ELR (cell line): ENCODE data around the gene DNAJB12.
"Not testable (repeated sequence)": the region's sequence is repeated elsewhere in the genome, so short reads cannot be mapped to it uniquely, and the experiment has no call there.

Experiments
- DNase-seq: peaks from one replicate; pipeline ENCODE4 v3.0.0-alpha.2; 2015; ENCODE audit warnings: low read depth

DNAJB12 gene

DNA sequence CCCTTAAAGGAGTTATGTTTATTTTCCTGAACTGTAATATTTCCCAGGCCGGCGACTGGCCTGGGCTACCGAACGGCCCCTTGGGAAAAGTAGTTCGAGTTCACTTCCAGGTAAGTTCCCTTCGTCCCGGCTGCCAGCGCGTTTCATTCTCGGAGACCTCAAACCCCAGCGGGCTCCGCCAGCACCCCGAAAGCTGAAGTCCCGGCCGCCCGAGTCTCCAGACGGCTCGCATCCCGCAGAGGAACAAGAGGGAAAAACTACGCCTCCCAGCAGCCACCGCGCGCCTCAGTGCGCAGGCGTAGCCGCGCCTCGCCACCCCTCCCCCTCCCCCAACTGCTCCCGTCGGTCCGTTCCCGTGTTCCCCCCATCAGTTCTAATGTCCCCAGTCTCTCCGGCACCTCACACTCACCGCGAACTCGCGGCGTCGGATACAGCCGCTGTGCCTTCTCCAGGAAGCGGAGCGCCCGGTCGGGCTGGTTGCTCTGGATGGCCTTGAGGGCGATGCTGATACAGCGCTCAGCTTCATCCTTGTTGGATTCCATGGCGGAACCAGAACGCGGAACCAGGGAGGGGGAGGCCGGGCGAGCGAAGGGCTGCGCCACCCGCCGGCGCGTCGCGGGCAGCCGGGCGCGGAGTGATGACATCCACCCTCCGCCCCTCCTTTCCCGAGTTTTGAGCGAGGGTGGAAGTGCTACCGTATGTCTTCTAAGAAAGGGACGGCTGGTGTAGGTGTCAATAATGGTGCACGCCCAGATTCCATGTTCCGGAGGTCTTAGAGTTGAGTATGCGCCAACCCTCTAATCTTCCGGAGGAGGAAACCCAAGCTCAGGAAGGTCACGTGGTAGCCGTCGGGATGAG is at the start of gene DNAJB12:
Gene DNAJB12 (minus strand): TSS at position 564 of the 858 bp plus-strand sequence. CDS start 22 bp downstream, at position 542.
- peak; percentile 99 for DNase-seq

DNA sequence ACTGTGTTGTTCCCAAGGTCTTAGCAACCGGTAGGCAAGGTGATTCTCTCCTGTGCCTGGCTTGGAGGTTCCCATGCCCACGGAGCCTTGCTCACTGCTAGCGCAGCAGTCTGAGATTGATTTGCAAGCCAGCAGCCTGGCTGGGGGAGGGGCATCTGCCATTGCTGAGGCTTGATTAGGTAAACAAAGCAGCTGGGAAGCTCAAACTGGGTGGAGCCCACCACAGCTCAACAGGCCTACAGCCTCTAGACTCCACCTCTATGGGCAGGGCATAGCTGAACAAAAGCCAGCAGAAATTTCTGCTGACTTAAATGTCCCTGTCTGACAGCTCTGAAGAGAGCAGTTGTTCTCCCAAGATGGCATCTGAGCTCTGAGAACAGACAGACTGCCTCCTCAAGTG is 40.9 kb upstream of the DNAJB12 start:
- not testable (repeated sequence) for DNase-seq

DNA sequence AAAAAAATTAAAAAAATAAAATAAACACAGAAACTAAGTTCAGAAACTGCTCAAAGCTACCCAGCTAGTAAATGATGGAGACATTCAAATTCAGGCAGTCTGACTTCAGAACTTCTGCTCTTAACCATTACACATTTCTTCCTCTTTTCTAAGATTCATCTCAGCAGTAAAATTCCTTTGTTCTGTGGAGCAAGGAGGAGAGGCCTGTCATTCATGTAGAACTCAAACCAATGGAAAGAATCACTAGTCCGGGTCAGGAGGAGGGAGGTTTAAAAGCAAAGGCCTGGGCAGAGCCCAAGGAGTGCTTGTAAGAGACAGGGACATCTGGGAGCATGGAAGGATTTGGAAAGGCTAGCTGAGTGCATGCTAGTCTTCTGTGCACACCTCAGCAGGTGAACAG is 37.9 kb upstream of the DNAJB12 start:
- DNase-seq = no peak

DNA sequence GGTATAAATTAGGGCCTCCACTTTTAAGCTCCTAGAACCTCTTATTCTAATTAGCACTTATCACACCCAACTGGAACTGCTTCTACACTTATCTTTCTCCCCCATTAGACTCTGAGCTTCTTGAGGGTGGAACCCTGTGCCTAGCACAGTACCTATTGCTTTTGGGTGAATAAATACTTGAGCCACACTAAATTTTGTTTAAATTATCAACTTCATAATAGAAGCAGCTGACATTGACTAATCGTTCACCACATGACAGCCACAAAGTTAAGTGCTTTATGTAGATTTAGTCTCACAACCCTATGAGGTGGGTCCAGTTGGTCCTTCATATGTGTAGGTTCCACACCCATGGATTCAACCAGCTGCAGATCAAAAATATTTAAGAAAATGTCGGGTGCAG is 36.0 kb upstream of the DNAJB12 start:
- no peak for DNase-seq

DNA sequence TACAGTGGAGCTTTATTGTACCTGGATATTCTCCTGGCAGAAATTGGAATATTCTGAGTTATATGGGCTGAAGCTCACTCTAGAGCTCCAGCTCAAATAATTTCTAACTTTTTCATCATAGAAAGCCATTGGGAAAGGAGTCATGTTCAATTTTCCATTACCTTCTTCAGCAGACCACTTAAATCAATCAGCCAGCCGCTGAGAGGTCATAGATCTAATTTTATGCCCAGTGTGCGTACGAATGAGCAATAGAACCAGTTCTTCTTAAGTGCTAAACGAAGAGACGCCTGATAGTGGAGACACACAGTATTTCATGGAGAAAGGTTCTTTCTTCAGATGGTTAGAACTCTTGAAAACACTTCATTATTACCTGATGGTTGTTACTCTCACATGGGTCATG is 35.0 kb upstream of the DNAJB12 start:
- no peak for DNase-seq

DNA sequence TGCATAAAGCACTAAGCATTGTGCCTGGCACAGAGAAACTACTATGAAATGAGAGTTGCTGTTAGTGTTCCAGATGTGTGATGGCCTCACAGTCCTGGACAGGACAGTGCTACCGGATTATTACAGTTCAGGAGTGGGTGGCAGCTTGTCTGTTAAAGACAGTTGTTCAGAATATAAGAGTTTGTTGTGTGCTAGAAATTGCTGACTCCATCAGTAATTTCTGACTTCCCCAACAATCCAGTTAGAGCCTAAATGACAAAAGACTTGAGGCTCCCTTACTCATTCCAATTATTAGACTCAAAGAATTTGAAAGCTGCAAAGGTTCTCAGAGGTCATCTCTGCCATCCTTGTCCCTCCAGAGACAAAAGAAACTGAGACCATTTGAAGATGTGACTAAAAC is 34.3 kb upstream of the DNAJB12 start:
- DNase-seq = no peak

DNA sequence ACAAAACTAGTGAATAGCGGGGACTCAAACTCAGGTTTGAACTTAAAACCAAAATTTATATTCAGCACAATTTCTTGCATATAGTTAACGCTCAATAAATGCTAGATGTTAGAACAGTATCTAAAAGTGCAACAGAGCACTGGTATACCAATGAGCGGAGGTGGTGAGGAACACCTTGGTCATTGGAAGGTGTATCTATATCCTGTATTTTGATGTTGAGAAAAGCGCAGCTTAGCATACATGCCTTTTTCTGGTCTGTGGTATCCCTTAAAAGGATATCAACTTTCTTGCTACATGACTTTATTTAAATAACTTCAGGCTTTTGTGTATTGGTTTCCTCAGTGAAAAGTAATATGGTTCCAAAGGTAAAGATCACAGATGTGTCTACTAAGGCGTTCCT is 33.3 kb upstream of the DNAJB12 start:
- no peak for DNase-seq

DNA sequence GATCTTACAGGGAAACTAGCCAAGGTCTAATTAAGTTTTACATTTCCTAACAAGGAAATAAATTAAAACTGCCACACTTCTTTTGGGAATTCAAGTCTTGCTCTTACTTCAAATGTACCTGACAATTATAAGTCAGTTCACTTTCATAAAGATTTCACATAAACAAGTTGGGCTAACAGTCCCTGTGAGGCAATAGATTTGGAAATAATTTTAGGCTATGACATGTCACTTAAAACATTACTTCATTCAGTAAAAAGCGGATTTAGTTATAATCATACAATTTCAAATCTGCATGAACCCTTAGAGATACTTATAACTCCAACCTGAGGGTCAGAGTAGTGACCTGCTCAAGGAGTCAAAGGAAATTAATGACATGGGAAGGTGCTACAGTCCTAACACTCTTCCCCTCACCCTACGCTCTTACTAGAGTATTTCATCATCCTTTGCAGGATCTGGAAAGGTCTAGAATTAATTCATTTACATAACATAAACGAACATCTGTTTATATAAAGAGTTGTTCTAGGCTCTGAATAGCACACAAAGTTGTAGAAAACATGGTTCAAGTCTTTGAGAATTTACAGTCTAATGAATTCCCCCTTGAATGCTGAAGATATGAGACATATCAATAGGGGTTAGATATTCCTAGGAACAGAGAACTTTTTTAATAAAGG is 32.3 kb upstream of the DNAJB12 start:
- DNase-seq = no peak

DNA sequence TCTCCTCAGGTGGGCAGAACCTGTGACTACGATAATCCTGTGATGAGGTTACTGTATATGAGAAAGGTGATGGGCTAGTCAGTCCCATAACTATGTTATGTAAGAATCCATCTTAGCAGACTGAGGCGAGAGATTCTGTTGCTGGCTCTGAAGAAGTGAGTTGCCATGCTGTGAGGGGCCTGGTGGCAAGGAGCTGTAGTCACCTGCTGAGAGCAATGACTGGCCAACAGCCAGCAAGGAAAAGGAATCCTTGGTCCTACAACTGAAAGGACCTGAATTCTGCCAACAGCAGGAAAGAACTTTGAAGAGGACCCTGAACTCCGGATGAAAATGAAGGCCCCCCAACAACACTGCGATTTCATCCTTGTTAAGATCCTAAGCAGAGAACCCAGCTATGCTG is 31.0 kb upstream of the DNAJB12 start:
- DNase-seq = no peak

DNA sequence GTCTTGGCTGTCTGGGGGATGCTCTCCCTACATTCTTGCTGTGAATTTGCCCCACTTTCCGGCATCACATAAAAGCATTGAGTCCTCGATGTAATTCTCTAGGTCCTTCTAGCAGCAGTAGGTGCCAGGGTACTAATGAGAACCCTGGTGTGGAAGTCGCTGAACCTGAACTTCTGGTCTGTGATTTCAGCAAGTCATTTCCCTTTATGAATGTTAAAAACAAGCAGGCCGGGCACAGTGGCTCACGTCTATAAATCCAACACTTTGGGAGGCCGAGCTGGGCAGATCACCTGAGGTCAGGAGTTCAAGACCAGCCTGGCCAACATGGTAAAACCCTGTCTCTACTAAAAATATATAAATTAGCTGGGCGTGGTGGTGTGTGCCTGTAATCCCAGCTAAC is 30.3 kb upstream of the DNAJB12 start:
- DNase-seq = not testable (repeated sequence)

DNA sequence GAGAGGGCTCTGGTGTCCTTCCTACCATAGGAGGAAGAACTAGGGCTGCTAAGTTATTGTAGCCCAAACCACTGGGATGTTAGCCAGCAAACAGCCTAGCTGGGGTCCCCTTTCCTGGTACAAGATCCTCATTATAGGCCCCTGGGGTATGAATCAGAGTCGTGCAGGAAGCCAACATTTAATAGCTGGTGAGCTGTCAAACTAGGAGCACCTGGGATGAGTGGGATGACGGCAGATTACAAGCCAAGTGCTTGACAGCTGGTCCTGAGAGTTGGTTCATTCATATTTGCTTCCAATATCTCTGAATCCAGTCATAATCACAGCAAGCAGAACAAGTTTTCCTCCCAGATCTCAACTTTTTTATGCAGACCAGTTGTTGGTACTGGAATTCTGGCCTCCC is 25.1 kb upstream of the DNAJB12 start:
- DNase-seq = no peak

DNA sequence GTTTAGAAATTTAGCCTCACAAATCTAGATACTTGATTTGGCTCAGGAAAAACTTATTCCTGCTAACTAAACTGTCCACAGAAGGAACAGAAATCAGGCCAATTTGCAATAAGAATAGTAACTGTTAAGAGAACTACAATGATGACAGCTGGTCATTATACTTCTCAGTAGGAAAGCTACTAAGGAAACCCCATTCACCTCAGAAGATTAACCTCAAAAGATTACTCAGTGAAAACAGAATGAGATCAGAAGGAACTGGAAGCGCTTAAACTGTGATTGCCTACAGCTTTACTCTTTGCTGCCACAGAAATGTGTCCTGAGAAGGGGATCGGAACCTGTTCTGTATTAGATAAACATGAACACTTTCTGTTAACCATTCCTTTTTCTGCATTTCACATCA is 24.3 kb upstream of the DNAJB12 start:
- DNase-seq = no peak

DNA sequence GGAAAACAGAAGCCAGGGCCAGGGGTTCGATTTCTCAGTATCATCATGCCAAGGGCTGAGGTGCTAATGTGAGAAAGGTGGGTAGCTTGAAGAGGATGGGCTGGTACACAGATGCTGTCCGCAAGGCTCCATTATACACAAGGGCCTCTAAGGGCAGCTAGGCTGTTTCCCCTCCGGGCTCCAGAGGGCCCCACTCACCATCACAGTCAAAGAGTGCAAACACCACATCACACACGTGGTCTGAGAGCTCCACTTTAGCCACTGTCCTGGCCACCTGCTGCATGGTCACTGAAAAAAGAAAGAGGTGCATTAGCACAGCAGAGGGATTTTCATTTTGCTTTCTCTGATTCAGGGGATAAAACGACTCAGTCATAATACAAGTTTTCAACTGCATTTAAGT is 20.9 kb upstream of the DNAJB12 start:
- no peak for DNase-seq

DNA sequence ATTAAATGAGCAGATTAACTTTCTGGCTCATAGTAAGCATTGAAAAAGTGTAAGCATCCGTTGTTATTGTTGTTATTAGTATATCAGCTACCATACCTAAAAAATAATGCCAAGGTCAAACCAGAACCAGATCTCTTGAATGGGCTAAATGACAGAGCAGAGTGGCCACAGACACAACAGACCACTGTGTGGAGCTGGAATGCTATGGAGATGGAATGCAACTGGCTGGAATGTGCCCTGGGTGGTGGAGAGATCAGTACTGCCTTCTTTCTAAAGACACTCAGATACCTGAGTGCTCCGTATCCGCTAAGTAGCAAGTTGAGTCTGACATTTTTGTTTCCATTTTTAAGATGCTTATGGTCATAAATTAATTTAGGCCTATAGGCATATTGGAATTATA is 20.5 kb upstream of the DNAJB12 start:
- no peak for DNase-seq

DNA sequence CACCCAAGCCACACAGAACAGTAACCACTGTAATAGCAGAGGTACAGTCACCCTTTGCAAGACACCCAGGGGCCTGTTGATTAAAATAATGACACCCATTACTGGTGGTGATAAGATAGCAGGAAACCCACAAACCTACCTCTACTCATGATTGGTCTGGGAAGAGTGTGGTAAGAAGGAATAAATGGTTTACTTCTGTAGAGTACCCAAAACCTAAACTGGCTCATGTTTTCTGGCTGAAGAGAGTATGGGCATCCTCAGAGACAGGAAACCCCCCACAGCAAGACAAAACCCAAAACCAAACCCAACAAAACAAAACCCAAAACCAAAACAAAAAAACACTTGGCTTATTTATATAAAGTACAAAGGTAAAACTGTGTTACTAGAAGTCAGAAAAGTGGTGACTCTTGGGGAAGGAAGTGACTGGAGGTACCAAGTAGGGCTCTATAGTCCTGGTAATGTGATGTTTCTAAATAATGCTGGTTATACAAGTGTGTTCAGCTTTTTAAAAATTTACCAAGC is 15.5 kb upstream of the DNAJB12 start:
- DNase-seq = no peak

DNA sequence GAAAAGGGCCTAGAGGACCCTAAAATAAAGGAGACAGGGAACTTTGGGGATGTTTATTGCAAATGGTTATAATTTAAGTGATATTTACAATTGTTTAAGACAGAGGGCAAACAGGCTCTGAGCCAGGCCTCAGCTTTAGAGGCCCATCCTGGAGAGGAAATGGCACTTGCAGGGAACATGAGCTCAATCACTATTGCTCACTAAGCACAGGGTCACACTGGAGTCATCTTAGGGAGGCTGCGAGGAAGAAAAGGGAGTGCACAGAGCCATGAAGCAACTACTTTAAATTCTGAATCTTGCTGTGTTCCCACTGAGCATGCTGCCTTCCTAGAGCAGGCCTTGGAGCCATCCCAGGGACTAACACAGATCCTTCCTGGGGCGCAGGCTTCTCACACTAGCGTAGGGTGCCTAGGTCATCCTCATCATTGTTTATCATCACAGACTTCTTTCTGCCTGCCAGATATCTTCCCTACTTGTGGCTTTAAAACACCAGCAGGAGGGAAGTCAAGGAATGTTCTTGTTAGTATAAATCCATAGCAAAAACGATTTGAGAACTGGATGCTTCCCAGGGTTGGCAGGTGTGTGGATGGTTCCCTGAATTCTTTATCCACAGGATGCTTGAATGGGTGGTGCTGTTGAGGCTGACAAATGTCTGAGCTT is 12.7 kb upstream of the DNAJB12 start:
- no peak for DNase-seq

DNA sequence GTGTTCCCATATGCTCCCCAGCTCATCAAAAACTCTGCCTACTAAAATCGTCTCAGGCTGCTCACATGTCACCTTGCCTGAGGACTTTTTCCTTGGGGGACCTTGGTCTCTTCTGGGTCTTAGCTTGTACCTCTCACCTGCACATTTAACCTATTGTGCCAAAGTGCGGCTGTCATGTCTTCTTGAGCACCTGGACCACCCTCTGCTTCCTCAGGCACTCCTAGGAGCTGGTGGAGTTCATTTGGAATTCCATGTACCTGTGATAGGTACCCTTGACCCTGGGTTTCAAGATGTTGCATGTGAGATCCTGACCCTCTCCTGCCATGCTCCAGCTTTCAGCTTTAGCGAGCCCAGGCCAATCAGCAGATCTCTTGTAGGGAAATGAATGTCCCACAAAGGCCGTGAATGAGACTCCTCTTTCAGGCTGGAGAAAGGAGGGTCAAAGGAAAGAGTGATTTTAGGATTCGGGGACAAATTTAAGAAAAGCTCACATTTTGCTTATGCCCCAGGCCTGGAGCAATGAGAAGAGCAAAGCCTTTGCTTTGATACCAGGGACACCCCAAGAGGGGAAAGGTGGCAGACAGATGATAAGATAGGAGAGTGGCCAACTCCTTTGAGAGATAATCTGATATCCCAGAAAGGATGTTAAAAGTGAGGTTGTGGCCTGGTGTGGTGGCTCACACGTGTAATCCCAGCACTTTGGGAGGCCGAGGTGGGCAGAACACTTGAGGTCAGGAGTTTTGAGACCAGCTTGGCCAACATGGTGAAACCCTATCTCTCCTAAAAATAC is 10.6 kb upstream of the DNAJB12 start:
- DNase-seq = no peak

DNA sequence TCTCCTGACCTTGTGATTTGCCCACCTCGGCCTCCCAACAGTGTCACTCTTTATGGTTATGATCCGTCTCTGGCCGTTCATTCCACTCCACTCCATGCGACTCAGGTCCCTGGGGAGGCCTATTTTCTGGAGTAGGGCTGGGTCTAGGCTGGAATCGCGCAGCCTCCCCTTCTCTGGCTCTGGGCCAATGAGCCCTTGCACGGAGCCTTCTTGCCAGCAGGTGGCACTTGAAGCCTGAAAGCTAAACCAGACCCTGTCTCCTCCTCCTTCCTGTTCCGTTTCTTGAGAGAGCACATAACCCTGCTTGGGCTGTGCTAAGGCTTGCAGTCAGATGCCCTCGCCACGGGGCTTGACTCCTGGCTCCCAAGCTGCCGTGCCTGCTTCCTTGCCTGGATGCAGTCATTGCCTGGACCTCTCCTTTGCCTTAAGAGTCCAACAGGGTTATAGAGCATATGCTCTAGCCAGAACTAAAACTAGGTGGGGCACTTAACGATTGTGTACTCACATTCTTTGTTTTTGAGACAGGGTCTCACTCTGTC is 9.6 kb upstream of the DNAJB12 start:
- peak; percentile 96 for DNase-seq

DNA sequence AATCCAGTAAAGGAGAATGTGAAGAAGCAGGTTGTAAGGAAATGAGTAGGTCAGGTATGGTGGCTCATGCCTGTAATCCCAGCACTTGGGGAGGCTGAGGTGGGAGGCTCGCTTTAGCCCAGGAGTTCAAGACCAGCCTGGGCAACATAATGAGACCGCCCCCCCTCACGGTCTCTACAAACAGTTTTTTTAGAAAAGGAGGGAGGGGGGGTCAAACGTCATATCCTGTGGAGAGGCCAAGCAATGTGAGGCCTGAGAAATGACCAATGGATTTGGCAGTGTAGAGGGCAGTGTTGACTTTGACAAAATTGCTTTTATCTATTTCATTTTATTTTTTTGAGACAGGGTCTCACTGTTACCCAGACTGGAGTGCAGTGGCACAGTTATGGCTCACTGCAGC is 2.3 kb upstream of the DNAJB12 start:
- no peak for DNase-seq

DNA sequence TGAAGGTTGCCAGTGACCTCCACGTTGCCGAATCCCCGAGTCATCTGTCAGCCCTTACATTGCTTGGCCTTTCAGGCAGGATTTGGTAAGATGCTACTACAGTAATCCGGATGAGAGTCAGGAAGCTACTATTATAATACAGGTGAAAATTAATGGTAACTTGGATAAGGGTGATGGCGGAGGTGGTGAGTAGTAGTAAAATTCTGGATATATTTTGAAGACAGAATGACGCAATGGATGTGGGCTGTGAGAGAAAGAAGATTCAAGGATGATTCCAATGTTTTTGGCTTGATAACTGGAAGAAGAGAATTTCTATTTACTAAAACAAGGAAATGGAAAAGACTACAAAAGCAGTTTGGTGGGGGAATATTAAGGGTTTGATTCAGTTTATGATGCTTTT is 1.4 kb upstream of the DNAJB12 start:
- DNase-seq = no peak

DNA sequence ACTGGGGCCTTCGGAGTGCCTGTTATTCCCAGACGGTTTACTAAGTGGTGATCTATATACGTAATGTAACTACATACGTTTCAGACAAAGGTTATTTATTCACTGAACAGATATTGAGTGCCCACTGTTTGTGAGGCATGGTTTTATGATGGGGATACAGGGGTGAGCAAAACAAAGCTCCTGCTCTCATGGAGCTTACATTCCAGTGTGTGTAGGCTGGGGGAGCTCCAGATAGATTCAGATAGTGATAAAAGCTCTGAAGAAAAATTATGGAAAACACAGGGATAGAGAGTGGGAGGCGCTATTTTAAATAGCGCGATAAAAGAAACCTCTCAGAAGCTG is 466 bp upstream of the DNAJB12 start:
- DNase-seq = no peak

DNA sequence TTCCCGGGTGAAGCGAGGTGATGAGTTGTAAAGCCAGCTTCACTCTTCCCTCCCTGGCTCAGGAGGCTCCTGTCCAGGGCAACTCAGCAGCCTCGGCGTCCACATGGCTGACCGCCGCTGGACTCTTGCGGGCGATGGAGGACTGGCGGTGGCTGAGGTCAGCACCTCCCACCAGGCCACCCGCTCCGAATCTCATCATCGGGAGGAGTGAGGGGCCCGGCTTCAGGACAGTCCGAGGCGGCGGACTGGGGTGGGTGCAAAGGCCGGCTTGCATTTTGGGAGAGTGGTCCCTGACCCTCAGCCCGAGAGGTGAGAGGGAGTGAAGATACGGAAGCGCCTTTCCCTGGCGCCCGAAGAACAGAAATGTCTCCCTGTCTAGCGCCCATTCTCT is 759 bp downstream of the DNAJB12 start:
- DNase-seq = peak; percentile 59
